Endodermal cell (in vitro differentiated cells): ENCODE data around the gene PHTF1. TPM values are rescaled to one million over a fixed set of nuclear protein-coding genes. Genes with fewer than 3 reads are reported as not detected.

Experiments used
- DNase-seq: peaks from one replicate; pipeline ENCODE4 v3.0.0-alpha.2; 2017
- H3K27ac ChIP-seq: 2 replicates; pipeline ENCODE4 v1.5.1; 2013; ENCODE audit warnings: mild to moderate bottlenecking, low read depth, low read length, moderate library complexity
- H3K27me3 ChIP-seq: 2 replicates; pipeline ENCODE4 v1.6.1; 2013; ENCODE audit warnings: mild to moderate bottlenecking, low read length, moderate library complexity; ENCODE audit not compliant: insufficient read depth, control insufficient read depth, poor library complexity, severe bottlenecking
- H3K36me3 ChIP-seq: 2 replicates; pipeline ENCODE4 v1.7.0; 2013; ENCODE audit warnings: mild to moderate bottlenecking, low read length, moderate library complexity; ENCODE audit not compliant: control insufficient read depth, insufficient read depth
- H3K4me1 ChIP-seq: one replicate; pipeline ENCODE4 v1.7.0; 2013; ENCODE audit warnings: low read length; ENCODE audit not compliant: control insufficient read depth, insufficient read depth
- H3K4me3 ChIP-seq: 2 replicates; pipeline ENCODE4 v1.5.1; 2013; ENCODE audit warnings: mild to moderate bottlenecking, low read length, moderate library complexity
- H3K9ac ChIP-seq: 2 replicates; pipeline ENCODE4 v1.6.1; 2013; ENCODE audit warnings: mild to moderate bottlenecking, low read length, moderate library complexity; ENCODE audit not compliant: poor library complexity, severe bottlenecking; ENCODE audit errors: extremely low read depth
- H3K9me3 ChIP-seq: 2 replicates; pipeline ENCODE4 v1.6.1; 2013; ENCODE audit warnings: mild to moderate bottlenecking, low read length, moderate library complexity; ENCODE audit not compliant: control insufficient read depth
- H3K27ac Mint-ChIP-seq: 2 replicates; pipeline ENCODE4 v1.8.0; 2020; ENCODE audit warnings: mixed read lengths
- H3K27me3 Mint-ChIP-seq: 2 replicates; pipeline ENCODE4 v1.8.0; 2021; ENCODE audit warnings: mild to moderate bottlenecking, mixed read lengths; ENCODE audit not compliant: insufficient read depth
- H3K36me3 Mint-ChIP-seq: 2 replicates; pipeline ENCODE4 v1.8.0; 2020; ENCODE audit warnings: low read depth, mixed read lengths
- H3K4me1 Mint-ChIP-seq: 2 replicates; pipeline ENCODE4 v1.8.0; 2020; ENCODE audit warnings: mixed read lengths
- H3K4me3 Mint-ChIP-seq: 2 replicates; pipeline ENCODE4 v1.8.0; 2020; ENCODE audit warnings: mild to moderate bottlenecking, moderate library complexity, mixed read lengths
- H3K9me3 Mint-ChIP-seq: 2 replicates; pipeline ENCODE4 v1.8.0; 2020; ENCODE audit warnings: mild to moderate bottlenecking, mixed read lengths
- WGBS, 2 experiments: methylation state at CpG; one replicate each; pipeline versions ENCODE4 v1.1.5 to v1.1.7; 2013; ENCODE audit warnings: missing lambda C conversion rate in 2 of 2, mixed read lengths in 1 of 2; ENCODE audit not compliant: insufficient coverage in 1 of 2, insufficient read length in 1 of 2; 5-methylcytosine and 5-hydroxymethylcytosine counted together
- total RNA-seq, 2 donors: library from RNA; stranded (reverse); fragmentation: NEBNext Ultra II Directional in 1 of 2; extraction: Animal tissue kit (Norgen Biotek cat#: 25700) in 1 of 2; gene quantifications; 2 replicates in 1 of 2; 3 replicates in 1 of 2; pipeline ENCODE4 v1.2.1, GENCODE V29; 2021
- TF ChIP-seq, protein P1 (sequence below): fragments of 200-600 bp; sonication (generic); conservative IDR thresholded peaks from 2 replicates; pipeline ENCODE4 v1.5.0; 2021; ENCODE audit warnings: antibody characterized with exemption, mild to moderate bottlenecking

Gene PHTF1
- total RNA-seq, 2 donors from 2014 or later, result 43.8 to 56.5 TPM

GRCh38 chr1:113657556-113658063 is 101.7 kb downstream of the PHTF1 start:
- H3K4me3 ChIP-seq, result no peak overlapping the region
- no peaks in the 10 kb centered on the region for H3K27me3 Mint-ChIP-seq

DNA sequence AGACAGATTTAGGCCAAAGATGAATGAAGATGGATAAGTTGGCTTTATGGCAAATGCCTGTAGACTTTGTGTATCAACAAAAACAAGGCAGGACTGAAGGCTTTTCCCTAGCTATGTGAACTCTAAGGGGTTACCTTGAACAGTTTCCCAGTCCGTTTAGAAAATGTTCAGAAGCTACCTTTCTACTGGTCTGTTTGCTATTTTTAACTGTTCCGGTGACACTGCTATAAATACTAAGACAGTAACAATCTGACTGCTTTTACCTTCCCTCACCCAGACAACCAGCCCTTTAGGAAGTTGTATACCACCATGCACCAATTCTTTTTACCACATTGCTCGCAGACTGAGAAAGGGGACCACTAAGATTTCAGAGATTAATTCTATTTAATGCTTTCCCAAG is 102.2 kb downstream of the PHTF1 start:
- no peak overlapping the region for H3K9ac ChIP-seq
- H3K27me3 ChIP-seq, result no peaks in the 10 kb centered on the region
- Mint-ChIP-seq H3K36me3 (peaks cover 17% of the 10 kb centered on the region), H3K4me1 (peaks cover 10% of the 10 kb centered on the region), H3K27me3 (no peaks in the 10 kb centered on the region), H3K9me3 (no peaks in the 10 kb centered on the region), H3K4me3 (no peak overlapping the region), H3K27ac (no peak overlapping the region)
- no peaks in the 10 kb centered on the region for H3K9me3 ChIP-seq
- peaks cover 52% of the 10 kb centered on the region for H3K36me3 ChIP-seq
- 93 to 100% methylated on average over 2 to 3 of the region's 3 CpGs for WGBS, 2 experiments
- H3K4me3 ChIP-seq, result no peak overlapping the region
- peaks cover 3% of the 10 kb centered on the region for H3K4me1 ChIP-seq
- TF ChIP-seq, protein P1, sequence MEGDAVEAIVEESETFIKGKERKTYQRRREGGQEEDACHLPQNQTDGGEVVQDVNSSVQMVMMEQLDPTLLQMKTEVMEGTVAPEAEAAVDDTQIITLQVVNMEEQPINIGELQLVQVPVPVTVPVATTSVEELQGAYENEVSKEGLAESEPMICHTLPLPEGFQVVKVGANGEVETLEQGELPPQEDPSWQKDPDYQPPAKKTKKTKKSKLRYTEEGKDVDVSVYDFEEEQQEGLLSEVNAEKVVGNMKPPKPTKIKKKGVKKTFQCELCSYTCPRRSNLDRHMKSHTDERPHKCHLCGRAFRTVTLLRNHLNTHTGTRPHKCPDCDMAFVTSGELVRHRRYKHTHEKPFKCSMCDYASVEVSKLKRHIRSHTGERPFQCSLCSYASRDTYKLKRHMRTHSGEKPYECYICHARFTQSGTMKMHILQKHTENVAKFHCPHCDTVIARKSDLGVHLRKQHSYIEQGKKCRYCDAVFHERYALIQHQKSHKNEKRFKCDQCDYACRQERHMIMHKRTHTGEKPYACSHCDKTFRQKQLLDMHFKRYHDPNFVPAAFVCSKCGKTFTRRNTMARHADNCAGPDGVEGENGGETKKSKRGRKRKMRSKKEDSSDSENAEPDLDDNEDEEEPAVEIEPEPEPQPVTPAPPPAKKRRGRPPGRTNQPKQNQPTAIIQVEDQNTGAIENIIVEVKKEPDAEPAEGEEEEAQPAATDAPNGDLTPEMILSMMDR, result no peak
- H3K27ac ChIP-seq, result no peak overlapping the region
- no peak for DNase-seq

More at GRCh38 chr1:113657556-113658063, 101.7 kb downstream of the PHTF1 start:
- Histone ChIP-seq H3K27me3 (no peaks in the 10 kb centered on the region), H3K4me1 (peaks cover 3% of the 10 kb centered on the region), H3K9me3 (no peaks in the 10 kb centered on the region), H3K36me3 (peaks cover 48% of the 10 kb centered on the region), H3K9ac (no peak overlapping the region), H3K27ac (no peak overlapping the region)
- H3K4me1 Mint-ChIP-seq, result peaks cover 10% of the 10 kb centered on the region
- TF ChIP-seq, protein P1, result no peak
- no peak overlapping the region for H3K27ac Mint-ChIP-seq
- H3K9me3 Mint-ChIP-seq, result no peaks in the 10 kb centered on the region
- no peak for DNase-seq
- H3K4me3 Mint-ChIP-seq, result no peak overlapping the region
- H3K36me3 Mint-ChIP-seq, result peaks cover 17% of the 10 kb centered on the region
- WGBS, 2 experiments, result 92 to 94% methylated on average over 2 to 3 of the region's 3 CpGs

DNA sequence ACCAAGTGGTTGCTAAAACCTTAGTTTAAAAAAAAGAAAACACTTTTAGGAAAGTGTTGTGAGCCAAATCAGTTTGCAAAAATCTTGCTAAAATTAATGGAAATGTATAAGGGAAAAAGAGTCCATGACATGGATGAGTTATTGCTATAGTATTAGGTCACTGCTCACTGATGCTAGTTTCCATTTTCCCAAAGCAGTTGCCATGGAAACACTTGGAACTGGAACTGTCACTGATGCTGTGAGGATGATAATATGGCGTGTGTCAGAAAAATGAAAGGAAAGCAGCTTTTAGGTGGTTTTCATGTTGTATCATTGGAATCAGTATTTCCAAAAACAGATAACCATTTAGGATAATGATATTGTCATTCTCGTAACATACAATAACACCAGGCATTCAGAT is 104.4 kb downstream of the PHTF1 start:
- Mint-ChIP-seq H3K4me1 (peaks cover 10% of the 10 kb centered on the region), H3K9me3 (no peaks in the 10 kb centered on the region), H3K4me3 (no peak overlapping the region), H3K36me3 (peaks cover 12% of the 10 kb centered on the region), H3K27ac (no peak overlapping the region), H3K27me3 (no peaks in the 10 kb centered on the region)
- H3K4me3 ChIP-seq, result no peak overlapping the region
- DNase-seq, result no peak
- 92% methylated on average over 2 of the region's 2 CpGs; no CpG with 5 or more reads in 1 of the 2 experiments for WGBS, 2 experiments
- peaks cover 3% of the 10 kb centered on the region for H3K4me1 ChIP-seq
- H3K27ac ChIP-seq, result no peak overlapping the region
- TF ChIP-seq, protein P1, result no peak
- H3K9me3 ChIP-seq, result no peaks in the 10 kb centered on the region
- H3K27me3 ChIP-seq, result no peaks in the 10 kb centered on the region
- H3K9ac ChIP-seq, result no peak overlapping the region
- peaks cover 43% of the 10 kb centered on the region for H3K36me3 ChIP-seq
